Mammary epithelial cell (primary cell): ENCODE measurements around the gene TRIM50.
"Not testable (repeated sequence)": the region's sequence is repeated elsewhere in the genome, so short reads cannot be mapped to it uniquely, and the experiment has no call there.

Experiments used
- CTCF ChIP-seq, 2 donors: IDR thresholded peaks in 1 of 2; conservative IDR thresholded peaks in 1 of 2; 2 replicates each; pipeline ENCODE4 v1.5.1; 2011 to 2012; ENCODE audit warnings: inconsistent platforms in 2 of 2, low read length in 2 of 2, mild to moderate bottlenecking in 2 of 2, control low read depth in 1 of 2, low read depth in 1 of 2; ENCODE audit not compliant: insufficient read depth in 1 of 2; ENCODE audit errors: extremely low read depth in 1 of 2
- EZH2 ChIP-seq: IDR thresholded peaks from 2 replicates; pipeline ENCODE4 v1.6.1; 2012; ENCODE audit warnings: low read length, inconsistent platforms, borderline replicate concordance

GRCh38 chr7:73299812-73300211 lies 28.1 kb downstream of the TRIM50 start:
- TF ChIP-seq CTCF (conservative IDR thresholded peaks at IDR 0.05 in 1 of 2, IDR thresholded peaks at IDR 0.05 in 1 of 2; ENCODE audit: extremely low read depth in 1 of 2, insufficient read depth in 1 of 2, low read depth in 1 of 2, low read length in 2 of 2); EZH2: not testable (repeated sequence)
